GM18520 (cell line): ENCODE measurements around the gene WHRN.

Experiments
- ATAC-seq: cut with Tn5 transposase; IDR thresholded peaks from one replicate; pipeline ENCODE4 v1.9.1; 2021; ENCODE audit not compliant: unreplicated experiment

WHRN gene

GRCh38 chr9:114451707-114452031, 53.6 kb downstream of the WHRN start:
- ATAC-seq = no peak

GRCh38 chr9:114450833-114451706, 54.2 kb downstream of the WHRN start:
- ATAC-seq = no peak

- no peak for ATAC-seq
Observed at GRCh38 chr9:114450181-114450580, 55.1 kb downstream of the WHRN start.

GRCh38 chr9:114449236-114449635, 56.0 kb downstream of the WHRN start:
- no peak for ATAC-seq

GRCh38 chr9:114448706-114449105, 56.6 kb downstream of the WHRN start:
- ATAC-seq = no peak

GRCh38 chr9:114446672-114447450, 58.4 kb downstream of the WHRN start:
- no peak for ATAC-seq

- ATAC-seq = no peak
Observed at GRCh38 chr9:114446036-114446435, 59.2 kb downstream of the WHRN start.

- no peak for ATAC-seq
Observed at GRCh38 chr9:114445616-114446015, 59.7 kb downstream of the WHRN start.

- no peak for ATAC-seq
Observed at GRCh38 chr9:114442022-114442421, 63.3 kb downstream of the WHRN start.

GRCh38 chr9:114437401-114437893, 67.8 kb downstream of the WHRN start:
- ATAC-seq = no peak

- no peak for ATAC-seq
Observed at GRCh38 chr9:114434878-114435311, 70.4 kb downstream of the WHRN start.

- ATAC-seq = no peak
Observed at GRCh38 chr9:114433720-114434255, 71.5 kb downstream of the WHRN start.

GRCh38 chr9:114433086-114433485, 72.2 kb downstream of the WHRN start:
- ATAC-seq = no peak

- ATAC-seq = no peak
Observed at GRCh38 chr9:114432323-114433067, 72.8 kb downstream of the WHRN start.

GRCh38 chr9:114431770-114432169, 73.5 kb downstream of the WHRN start:
- ATAC-seq = no peak

- no peak for ATAC-seq
Observed at GRCh38 chr9:114431003-114431402, 74.3 kb downstream of the WHRN start.

GRCh38 chr9:114430457-114430856, 74.8 kb downstream of the WHRN start:
- no peak for ATAC-seq

GRCh38 chr9:114429488-114429887, 75.8 kb downstream of the WHRN start:
- ATAC-seq = no peak

GRCh38 chr9:114428466-114428865, 76.8 kb downstream of the WHRN start:
- ATAC-seq = no peak

GRCh38 chr9:114427644-114428043, 77.6 kb downstream of the WHRN start:
- no peak for ATAC-seq
